HG03066 (cell line): ENCODE results near the gene MEFV.
"Not testable (repeated sequence)": the region's sequence is repeated elsewhere in the genome, so short reads cannot be mapped to it uniquely, and the experiment has no call there.

Source experiments
- ATAC-seq: cut with Tn5 transposase; IDR thresholded peaks from one replicate; pipeline ENCODE4 v1.9.1; 2021; ENCODE audit warnings: low read depth; ENCODE audit not compliant: unreplicated experiment

The MEFV gene

DNA sequence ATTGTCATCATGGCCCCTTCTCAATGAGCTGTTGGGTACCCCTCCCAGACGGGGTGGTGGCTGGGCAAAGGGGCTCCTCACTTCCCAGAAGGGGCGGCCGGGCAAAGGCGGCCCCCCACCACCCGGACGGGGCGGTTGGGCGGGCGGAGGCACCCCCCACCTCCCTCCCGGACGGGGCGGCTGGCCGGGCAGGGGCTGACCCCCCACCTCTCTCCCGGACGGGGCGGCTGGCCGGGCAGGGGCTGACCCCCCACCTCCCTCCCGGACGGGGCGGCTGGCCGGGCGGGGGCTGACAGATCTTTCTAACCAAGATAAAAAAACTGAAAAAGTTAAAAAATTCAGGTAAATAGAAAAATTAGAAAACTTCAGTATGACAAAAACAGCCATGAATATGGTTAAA lies 14.8 kb upstream of the MEFV start:
- not testable (repeated sequence) for ATAC-seq

DNA sequence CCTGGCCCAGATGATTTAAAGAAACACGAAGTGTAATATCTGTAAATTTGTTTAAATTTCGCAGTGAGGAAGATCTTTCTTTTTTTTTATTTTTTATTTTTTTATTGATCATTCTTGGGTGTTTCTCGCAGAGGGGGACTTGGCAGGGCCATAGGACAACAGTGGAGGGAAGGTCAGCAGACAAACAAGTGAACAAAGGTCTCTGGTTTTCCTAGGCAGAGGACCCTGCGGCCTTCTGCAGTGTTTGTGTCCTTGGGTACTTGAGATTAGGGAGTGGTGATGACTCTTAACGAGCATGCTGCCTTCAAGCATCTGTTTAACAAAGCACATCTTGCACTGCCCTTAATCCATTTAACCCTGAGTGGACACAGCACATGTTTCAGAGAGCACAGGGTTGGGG lies 14.3 kb upstream of the MEFV start:
- not testable (repeated sequence) for ATAC-seq

DNA sequence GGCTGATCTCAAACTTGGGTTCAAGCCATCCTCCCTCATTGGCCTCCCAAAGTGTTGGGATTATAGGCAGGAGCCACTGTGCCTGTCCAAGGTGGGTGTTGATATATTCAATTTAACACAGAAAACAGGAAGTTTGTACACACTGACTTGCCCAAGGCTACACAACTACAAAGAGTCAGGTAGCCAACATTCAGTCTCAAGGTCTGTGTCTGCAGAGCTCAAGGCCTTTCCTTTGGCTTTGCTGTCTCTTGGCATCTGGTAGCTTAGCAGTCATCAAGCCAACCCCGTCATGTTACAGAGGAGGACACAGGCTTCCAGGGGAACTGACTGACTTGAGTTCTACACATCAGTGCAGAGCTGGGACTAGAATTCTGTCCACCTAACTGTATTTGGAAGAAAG lies 11.9 kb upstream of the MEFV start:
- no peak for ATAC-seq

DNA sequence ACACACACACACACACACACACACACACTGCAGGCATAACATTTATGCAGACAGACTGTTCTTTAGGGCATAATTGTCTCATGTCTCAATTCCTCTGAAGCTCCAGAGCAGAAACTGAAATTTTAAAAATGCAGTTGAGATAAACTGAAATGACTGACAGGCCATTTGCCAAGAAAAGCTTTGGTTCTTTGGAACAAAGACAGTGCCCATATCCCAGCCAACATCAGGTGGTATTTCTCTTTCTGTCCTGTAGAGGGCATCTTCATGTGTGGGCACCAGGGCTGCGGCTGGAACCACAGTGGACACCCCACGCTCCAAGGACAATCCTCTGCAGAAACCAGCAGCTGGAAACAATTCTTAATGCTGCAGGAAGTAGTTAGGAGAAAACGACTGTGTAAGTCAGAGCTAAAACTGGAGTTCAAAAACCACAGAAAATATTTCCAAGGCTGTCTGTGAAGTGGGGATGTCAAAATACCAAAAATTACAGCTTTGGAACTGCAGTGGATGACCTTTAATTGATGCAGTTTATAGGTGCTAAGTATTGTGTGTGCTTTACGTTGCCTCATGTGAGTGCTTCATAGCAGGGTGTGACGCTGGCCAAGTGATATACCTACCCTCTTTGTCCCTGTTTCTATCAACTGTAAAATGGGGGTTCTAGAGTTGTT lies 10.6 kb upstream of the MEFV start:
- ATAC-seq, result no peak

DNA sequence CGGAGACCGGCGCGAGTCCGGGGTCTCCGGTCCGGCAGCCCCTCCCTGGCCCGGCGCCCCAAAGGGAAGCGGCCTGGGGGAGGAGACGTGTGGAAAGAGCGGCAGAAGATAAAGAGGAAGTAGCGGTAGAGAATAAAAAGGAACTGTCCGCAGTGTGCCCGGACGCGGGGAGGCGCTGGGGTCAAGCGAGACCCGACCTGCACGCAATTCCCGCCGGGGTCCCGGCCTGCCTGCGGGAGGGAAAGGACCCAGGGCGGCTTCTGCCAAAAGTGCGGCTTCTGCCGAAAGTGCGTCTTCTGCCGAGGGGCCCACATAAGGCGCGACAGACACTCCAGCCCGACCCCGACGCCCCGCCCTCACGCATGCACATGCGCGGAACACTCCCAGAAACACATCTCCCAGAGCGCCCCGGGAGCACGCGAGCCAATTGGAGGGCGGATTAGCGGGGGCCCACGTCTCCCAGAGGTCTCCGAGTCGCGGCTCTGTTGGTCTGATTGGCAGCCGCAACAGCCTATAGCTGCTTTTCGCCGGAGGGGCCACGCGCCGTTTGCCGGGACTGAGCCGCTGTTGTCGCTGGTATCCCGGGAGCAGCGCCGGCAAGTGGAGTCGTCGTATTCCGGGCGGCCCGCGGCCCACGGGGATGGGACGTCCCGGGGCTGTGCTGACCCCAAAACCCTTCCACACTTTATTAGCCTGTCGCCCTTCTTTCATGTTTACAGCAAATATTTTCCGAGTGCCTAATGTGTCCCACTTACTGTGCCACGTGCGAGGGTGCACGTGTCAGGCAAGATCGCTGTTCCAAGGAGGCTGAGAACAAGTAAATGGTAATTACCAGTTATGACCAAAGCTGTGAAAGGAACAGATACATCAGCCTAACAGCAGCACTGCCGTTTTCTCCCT lies 8.0 kb upstream of the MEFV start:
- ATAC-seq, result peak; percentile 80

DNA sequence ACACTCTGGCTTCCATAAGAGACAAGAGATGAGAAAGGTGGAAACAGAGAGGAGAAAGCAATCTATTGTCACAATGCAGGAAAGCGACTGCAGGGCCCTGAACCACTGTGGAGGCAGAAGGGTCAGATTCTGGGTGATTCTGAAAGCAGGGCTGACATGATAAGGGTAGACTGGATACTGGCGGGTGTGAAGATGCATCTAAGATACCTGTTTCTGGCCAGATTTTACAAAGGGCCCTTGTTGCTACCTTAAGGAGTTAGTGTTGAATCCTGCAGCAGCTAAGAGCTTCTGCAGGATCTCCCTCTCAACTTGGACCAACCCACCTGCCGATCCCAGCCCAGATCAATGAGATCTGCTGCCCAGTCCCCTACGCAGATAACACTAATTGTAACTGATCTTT lies 6.1 kb upstream of the MEFV start:
- ATAC-seq, result no peak

DNA sequence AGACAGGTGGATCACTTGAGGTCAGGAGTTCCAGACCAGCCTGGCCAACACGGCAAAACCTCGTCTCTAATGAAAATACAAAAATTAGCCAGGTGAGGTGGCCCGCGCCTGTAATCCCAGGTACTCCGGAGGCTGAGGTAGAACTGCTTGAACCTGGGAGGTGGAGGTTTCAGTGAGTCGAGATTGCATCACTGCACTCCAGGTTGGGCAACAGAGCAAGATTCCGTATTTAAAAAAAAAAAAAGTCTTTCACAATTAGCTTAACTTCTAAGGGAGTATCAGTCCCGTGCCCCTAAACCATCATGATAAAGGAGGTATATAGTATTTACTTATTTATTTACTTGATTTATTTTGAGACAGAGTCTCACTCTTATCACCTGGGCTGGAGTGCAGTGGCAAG lies 3.4 kb upstream of the MEFV start:
- no peak for ATAC-seq

DNA sequence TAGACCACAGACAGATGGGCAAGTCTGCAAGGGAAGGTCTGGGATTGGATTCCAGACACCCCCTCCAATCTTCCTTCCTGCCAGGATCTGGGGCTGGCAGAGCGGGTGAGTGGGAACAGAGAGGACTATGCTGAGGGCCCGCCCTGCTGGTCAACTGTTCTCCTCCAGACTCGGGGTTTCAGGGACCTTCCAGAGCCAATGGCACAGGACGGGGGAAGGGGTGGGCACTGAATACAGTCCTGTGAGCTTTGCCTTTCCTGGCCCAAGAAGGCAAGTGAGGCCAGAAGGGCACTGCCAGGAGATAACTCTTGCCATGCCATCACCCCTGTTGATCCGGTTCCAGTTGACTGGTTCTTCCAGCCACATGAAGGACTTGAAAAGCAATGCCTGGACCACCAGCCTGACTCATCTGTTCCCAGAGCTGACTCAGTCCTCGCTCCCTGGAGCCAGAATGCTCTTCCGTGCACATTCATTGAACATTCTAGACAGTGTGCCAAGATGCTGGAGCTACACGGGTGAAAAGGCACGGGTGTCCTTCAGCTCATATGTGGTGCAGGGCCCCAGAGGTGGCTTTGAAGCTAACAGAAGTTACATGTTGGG lies 533 bp upstream of the MEFV start:
- no peak for ATAC-seq

DNA sequence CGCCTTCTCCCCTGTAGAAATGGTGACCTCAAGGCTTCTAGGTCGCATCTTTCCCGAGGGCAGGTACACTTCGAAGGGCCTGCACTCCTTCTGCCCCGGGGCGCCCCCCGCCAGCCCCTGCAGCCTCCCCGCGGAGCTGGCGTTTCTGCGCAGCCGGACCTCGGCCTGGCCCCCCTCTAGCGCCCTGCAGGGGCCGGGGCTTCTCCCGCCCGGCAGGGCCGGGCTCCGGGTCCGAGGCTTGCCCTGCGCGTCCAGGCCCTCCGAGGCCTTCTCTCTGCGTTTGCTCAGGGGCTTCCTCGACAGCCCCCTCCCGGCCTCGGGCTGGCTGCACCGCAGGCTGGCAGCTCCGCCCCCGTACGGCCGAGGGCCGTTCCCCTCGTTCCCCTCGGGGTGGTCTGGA lies 2.1 kb downstream of the MEFV start:
- ATAC-seq, result no peak

DNA sequence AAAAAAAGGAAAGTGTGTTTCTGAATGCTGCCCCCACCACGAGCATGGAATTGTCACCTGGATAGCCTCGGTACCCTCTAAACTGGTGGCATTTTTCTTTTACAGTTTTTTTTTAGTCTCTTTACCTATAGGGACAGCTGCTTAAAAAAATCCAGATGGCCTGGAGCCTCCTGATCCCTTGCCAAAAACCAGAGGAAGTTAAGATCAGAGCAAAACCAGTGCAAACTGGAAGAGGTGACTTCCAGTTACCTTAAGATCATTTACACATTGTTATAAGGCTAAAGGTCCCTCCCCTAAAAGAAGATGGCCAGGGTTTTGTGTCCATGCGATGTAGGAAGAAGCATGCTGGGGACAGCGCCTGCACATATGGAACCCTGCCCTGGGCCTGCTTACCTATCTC lies 3.5 kb downstream of the MEFV start:
- ATAC-seq, result no peak

DNA sequence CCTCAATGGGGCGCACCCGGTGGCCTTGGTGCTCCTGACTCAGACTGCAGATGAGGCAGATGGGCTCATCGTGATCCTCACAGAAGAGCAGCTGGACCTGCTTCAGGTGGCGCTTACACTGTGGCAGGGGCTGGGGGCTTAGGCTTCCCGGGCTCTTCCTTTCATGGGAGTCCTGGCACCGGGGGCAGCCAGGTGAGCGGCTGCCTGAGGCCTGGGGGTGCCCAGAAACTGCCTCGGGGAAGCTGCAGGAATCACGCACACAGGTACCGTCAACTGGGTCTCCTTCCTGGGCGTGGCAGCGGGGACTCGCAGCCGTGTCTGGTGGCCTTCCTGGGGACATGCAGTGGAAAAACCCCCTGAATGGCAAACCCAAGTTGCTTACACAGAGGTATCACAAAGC lies 7.0 kb downstream of the MEFV start:
- ATAC-seq, result no peak

DNA sequence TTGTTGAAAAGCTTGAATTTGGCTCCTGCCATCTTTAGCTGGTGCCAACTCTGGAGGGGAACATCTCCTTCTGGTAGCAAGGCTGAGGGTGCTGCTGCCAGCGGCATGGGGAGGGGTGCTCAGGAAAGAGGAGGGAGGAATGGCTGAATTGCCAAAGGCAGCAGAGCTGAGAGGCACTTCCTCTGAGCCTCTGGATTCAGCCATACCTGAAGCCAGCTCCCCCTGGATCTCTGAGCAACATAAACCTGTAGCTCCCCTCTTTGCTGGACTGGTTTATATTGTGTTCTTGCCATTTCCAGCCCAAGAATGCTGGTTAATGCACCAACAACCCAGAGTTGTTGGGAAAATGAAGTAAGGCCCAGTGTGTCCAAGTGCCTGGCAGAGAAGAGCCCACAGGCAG lies 7.4 kb downstream of the MEFV start:
- no peak for ATAC-seq

DNA sequence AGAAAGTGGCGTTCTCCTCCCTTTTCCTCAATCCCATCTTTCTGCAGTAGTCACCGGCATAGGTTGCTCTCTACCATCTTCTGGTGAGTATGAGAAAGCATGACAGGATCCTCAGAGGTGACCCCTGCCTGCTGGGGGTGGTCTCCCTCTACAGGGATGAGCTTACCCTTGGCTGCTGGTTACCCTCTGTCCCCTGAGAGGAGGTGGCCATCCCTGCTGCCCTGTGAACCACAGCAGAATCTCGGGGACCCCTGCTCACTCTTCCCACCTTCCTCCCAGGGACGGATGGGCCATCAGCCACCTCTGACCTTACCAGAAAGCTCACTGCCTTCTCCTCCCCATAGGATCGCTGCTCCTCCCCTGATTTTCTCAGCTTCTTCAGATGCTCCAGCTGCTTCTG lies 7.8 kb downstream of the MEFV start:
- no peak for ATAC-seq

DNA sequence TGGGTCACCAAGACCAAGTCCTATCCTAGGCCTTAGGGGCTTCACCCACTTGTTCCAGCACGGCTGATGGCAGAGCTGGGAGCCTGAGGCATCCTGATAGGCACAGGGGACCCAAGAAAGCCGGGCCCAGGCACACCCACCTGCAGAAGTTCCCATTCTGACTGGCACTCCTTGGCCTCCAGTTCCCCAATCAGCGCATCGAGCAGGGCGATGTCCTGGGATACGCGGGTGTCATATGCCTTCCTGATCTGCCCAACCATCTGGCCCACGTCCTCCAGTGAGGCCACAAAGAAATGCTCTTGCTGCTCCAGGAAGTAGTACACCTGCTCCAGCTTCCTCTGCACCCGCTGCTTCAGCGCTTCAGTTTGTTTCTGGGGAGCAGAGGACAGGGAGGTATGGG lies 9.6 kb downstream of the MEFV start:
- ATAC-seq, result no peak

DNA sequence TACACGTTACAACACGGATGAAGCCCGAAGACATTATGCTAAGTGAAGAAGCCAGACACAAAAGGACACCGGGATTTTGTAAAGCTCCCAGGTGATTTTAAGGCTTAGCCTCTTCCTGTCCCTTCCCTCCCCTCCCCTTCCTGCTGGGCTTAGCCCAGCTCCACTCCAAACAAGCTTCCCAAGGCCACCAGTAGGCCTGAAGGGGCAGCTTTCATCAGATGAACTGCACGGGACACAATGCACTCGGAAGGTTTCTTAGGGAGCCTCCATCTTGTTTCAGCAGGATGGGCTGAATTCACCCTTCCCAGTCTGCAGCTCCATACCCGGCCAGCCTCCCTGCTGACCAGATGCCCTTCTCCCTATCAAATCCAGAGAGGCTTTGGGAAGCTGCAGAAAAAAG lies 10.4 kb downstream of the MEFV start:
- ATAC-seq, result no peak

DNA sequence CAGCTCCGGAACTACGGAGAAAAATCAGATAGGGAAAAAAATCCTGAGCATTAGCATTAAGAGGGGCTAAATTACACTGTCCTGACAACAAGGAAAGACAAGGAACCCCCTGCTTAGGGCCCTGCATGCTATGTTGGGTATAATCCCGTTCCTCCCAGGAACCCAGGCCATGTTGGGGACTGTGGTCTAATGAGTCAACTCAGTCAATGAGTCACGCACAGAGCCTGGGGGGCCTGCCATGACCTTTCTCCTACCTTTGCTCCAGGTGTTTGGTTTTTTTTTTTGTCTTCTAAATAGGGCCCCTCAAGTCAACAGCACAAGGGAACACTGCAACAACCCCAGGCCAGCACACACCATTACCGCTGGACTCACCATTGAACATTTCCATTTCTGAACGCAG lies 12.6 kb downstream of the MEFV start:
- no peak for ATAC-seq

DNA sequence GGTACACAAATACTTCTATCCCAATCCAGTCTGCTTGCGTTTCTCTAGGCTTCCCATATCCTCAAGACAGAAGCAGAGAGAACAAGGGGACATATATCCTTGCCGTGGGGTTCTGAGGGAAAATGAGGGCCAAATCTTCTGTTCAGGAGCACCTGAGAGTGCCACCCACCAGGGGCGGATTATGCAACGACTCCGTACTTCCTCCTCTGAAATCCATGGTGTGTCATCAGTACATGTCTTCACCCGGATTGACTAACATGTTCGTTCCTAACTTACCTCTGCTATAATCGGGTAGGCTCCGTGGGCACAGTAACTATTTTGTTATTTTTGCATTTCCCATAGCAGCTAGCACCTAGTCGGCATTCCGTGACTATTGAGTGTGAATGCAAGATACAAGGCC lies 13.7 kb downstream of the MEFV start:
- ATAC-seq, result no peak

DNA sequence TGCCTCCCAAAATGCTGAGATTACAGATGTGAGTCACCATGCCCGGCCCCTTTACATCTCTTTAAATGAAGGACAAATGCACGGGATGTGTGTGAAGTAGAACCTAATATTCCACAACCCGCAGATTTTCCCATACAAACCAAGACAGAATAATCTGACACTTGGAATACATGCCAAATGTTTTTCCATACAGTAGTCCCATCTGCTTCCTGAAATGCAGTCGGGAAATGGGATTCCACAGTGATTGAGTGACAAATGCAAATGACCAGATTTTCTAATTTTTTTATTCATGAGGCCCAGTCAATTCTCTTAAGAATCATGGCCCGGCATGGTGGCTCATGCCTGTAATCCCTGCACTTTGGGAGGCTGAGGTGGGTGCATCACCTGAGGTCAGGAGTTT lies 14.7 kb downstream of the MEFV start:
- no peak for ATAC-seq

DNA sequence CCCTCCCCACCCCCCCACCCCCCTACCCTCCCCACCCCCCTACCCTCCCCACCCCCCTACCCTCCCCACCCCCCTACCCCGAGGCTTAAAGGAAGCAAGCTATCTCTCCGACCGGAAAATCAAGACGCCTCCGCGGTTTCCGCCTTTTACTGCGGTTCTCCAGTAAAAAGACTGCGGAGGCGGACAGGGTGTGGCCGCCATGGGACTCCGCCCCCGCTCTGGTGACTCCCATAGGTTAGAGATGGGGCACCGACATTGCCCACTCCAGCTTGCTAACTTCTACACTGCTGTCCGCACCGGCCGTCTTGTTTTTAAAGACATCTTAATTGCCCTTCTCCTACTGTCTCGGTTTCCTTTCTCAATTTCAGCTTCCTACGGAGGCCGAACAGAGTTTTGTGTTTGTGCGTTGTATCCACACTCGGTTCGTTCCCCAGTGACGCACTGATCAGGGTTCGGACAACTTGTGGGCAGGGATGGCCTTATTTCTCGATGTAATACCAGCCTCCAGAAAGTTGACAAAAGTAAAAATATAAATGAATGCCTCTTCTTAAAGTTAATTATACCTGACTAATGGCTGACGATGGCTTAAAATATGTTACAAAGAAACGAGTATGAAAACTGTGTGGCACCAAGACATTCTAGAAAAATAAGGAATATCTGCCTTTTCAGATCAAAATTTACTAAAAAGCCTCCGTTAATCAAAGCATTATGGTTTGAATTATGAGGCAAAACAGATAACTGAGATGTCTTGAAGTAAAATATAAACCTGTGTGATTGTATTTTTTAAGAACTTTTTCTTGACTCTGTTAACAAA lies 20.4 kb downstream of the MEFV start:
- ATAC-seq, result no peak

DNA sequence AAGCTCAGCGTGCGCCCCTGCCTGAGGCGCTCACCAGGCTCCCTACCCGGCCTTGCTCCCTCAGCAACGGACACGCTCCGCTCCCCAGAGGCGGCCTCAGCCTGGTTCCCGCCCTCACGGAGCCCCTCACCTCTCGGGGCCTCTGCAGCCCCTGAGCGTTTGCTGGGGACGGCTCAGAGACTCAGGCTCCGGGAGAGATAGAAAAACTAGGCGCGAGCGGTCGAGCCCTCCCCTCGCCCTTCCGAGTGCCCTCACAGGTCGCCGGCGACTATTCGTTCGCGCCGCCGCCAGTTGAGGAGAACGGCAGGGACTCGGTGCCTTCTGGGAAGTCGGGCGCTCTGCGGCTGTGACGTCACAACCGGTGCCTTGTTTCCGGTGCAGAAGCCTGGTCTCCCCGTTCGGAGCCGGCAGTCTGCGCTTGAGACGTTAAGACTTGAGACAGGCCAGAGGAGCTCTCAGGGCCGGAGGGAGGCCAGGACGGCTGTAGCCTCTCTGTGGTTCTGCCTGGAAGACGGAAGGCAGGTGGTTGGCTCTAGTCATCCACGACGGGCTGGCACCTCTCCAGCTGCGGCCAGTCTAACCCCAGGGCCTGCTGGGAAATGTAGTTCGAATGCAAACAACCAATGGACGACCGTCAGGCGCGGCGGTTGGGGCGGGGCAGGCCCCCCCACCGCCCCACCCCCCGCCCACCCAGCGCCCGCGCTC lies 21.4 kb downstream of the MEFV start, which contains the start of gene ZNF200:
Gene ZNF200 (minus strand): TSS at position 302 of the 705 bp plus-strand sequence. CDS start 1,403 bp downstream, outside the sequence.
- peak; percentile 83 for ATAC-seq
